Calu3 (cell line): Measurements from ENCODE around the gene GJB4. TPM values are rescaled to one million over a fixed set of nuclear protein-coding genes. Genes with fewer than 3 reads are reported as not detected.

Experiments
- BruUV-seq: library from RNA; stranded (reverse); fragments of 400-500 nt; replicated peaks from 2 replicates; lab custom pipeline; 2021; lab: Mats Ljungman, UMichigan
- CTCF ChIA-PET: fragments of 300-600 bp; sonication (Branson Sonifier 250); formaldehyde crosslinking; loops from one replicate; lab custom pipeline; 2022; ENCODE audit warnings: antibody characterized with exemption; lab: Charles Lee
- DNase-seq: peaks from one replicate; pipeline ENCODE4 v3.0.0; 2022
- H3K27ac Mint-ChIP-seq: one replicate; pipeline ENCODE4 v1.8.0; 2022; ENCODE audit warnings: mixed read lengths; ENCODE audit not compliant: unreplicated experiment
- H3K27me3 Mint-ChIP-seq: one replicate; pipeline ENCODE4 v1.8.0; 2022; ENCODE audit warnings: mixed read lengths; ENCODE audit not compliant: unreplicated experiment
- H3K36me3 Mint-ChIP-seq: one replicate; pipeline ENCODE4 v1.8.0; 2022; ENCODE audit warnings: mild to moderate bottlenecking, moderate library complexity, mixed read lengths; ENCODE audit not compliant: insufficient read depth, unreplicated experiment
- H3K4me1 Mint-ChIP-seq: one replicate; pipeline ENCODE4 v1.8.0; 2022; ENCODE audit warnings: mild to moderate bottlenecking, low read depth, mixed read lengths; ENCODE audit not compliant: unreplicated experiment
- H3K4me3 Mint-ChIP-seq: one replicate; pipeline ENCODE4 v1.8.0; 2022; ENCODE audit warnings: mild to moderate bottlenecking, low read depth, moderate library complexity, mixed read lengths; ENCODE audit not compliant: unreplicated experiment
- H3K9me3 Mint-ChIP-seq: one replicate; pipeline ENCODE4 v1.8.0; 2022; ENCODE audit warnings: low read depth, mixed read lengths; ENCODE audit not compliant: unreplicated experiment
- intact Hi-C: fragments of 100-400 bp; cut with micrococcal nuclease; formaldehyde crosslinking; loops from one replicate; pipeline ENCODE4 v1.10.0; 2022; ENCODE audit not compliant: unreplicated experiment
- total RNA-seq: library from RNA; stranded (reverse); gene quantifications from 2 replicates; pipeline ENCODE4 v1.2.3, GENCODE V29; 2022
- TF ChIP-seq, protein P1 (sequence below): fragments of 200-600 bp; IDR thresholded peaks from one replicate; pipeline ENCODE4 v1.8.0; 2022; ENCODE audit warnings: antibody characterized with exemption; ENCODE audit not compliant: unreplicated experiment

The GJB4 gene
- total RNA-seq, 1 experiment from 2014 or later, result 2.5 TPM

DNA sequence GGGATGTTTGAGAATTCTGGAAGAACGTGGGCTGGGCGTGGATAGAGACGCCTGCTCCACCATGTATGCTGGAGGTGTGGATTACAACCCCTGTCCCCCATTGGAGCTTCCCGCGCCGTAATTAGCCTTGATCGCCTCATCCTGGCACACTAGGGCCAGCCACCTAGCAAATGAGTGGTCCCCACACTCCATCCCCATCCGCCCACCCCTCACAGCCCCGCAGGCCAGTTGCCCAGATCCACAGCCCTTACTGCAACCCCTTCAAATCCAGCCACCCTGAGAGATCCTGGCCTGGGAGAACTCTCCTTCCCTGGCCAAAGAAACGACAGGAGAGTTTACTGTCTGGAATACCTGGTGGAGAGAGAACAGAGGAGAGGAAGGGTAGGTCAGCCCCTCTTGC lies 32.9 kb downstream of the GJB4 start:
- BruUV-seq, result no TSS peak
- H3K36me3 Mint-ChIP-seq, result no peaks in the 10 kb centered on the region
- H3K27me3 Mint-ChIP-seq, result peaks cover 34% of the 10 kb centered on the region
- no peak overlapping the region for H3K27ac Mint-ChIP-seq
- CTCF ChIA-PET, result no interaction called here
- no peaks in the 10 kb centered on the region for H3K4me1 Mint-ChIP-seq
- TF ChIP-seq, protein P1, sequence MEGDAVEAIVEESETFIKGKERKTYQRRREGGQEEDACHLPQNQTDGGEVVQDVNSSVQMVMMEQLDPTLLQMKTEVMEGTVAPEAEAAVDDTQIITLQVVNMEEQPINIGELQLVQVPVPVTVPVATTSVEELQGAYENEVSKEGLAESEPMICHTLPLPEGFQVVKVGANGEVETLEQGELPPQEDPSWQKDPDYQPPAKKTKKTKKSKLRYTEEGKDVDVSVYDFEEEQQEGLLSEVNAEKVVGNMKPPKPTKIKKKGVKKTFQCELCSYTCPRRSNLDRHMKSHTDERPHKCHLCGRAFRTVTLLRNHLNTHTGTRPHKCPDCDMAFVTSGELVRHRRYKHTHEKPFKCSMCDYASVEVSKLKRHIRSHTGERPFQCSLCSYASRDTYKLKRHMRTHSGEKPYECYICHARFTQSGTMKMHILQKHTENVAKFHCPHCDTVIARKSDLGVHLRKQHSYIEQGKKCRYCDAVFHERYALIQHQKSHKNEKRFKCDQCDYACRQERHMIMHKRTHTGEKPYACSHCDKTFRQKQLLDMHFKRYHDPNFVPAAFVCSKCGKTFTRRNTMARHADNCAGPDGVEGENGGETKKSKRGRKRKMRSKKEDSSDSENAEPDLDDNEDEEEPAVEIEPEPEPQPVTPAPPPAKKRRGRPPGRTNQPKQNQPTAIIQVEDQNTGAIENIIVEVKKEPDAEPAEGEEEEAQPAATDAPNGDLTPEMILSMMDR, result no peak
- H3K9me3 Mint-ChIP-seq, result no peaks in the 10 kb centered on the region
- intact Hi-C loops, result no loop called here
- no peak for DNase-seq
- no peak overlapping the region for H3K4me3 Mint-ChIP-seq

DNA sequence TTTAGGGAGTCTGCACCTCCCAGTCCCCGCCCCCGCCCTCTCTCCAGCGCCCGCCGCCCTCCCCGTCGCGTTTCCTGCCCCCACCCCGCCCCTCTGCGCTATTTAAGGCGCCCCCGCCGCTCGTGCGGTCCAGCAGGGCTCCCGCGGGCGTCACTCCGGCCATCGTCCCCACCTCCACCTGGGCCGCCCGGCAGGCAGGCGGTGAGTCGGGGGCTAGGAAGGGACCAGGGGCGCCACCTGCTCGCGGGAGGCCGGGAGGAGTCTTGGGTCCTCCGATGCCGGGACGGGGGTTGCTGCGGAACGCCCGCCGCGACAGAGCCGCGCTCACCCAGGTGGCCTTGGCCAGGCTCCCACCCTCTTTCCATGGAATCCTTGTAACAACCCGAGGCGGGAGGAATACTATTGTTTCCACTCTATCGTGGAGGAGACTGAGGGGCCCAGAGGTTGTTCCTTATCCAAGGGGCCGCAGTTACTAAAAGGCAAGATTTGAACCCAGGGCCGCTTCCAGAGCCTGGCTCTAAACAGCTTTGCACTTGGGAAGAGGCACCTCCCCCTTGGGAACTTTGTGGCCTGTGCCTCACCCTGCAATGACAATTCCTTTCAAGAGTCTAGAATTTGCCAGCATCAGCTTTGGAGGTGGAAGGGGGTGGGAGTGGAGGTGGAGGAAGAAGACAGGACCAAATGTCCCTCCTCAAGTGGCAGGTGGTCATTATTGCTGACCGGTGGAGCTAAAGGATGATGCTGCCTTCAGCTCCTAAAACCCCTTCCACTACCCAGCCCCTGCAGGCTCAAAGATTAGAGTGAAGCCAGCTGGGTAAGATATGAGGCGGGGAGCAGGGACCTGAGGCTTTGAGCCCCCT lies 33.6 kb downstream of the GJB4 start, which contains the start of gene GJA4:
Gene GJA4, plus strand, starts transcription at position 132 of the 860 bp plus-strand sequence. CDS start 1,215 bp downstream, outside the sequence.
- Mint-ChIP-seq H3K27ac (no peak within 1 kb of the TSS), H3K4me1 (no peaks in the 10 kb centered on the region), H3K9me3 (no peaks in the 10 kb centered on the region), H3K36me3 (no peaks in the 10 kb centered on the region), H3K27me3 (peaks cover 41% of the 10 kb centered on the region), H3K4me3 (no peak within 1 kb of the TSS)
- no TSS peak for BruUV-seq
- no peak for DNase-seq
- TF ChIP-seq, protein P1, result no peak
- CTCF ChIA-PET, result no interaction called here
- intact Hi-C loops, result no loop called here

DNA sequence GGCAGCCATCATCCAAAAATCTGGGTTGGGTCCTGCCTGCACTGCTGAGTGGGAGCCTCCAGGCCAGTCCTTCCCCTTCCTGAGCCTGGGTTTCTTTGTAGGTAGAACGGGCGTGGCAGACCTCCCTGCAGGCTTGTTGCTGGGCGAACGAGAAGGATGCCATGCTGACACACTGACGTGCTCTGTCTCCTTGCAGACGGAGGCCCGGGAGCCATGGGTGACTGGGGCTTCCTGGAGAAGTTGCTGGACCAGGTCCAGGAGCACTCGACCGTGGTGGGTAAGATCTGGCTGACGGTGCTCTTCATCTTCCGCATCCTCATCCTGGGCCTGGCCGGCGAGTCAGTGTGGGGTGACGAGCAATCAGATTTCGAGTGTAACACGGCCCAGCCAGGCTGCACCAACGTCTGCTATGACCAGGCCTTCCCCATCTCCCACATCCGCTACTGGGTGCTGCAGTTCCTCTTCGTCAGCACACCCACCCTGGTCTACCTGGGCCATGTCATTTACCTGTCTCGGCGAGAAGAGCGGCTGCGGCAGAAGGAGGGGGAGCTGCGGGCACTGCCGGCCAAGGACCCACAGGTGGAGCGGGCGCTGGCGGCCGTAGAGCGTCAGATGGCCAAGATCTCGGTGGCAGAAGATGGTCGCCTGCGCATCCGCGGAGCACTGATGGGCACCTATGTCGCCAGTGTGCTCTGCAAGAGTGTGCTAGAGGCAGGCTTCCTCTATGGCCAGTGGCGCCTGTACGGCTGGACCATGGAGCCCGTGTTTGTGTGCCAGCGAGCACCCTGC lies 34.7 kb downstream of the GJB4 start:
- H3K36me3 Mint-ChIP-seq, result no peaks in the 10 kb centered on the region
- no peak overlapping the region for H3K27ac Mint-ChIP-seq
- TF ChIP-seq, protein P1, result no peak
- no peaks in the 10 kb centered on the region for H3K9me3 Mint-ChIP-seq
- intact Hi-C loops, result no loop called here
- CTCF ChIA-PET, result no interaction called here
- no peaks in the 10 kb centered on the region for H3K4me1 Mint-ChIP-seq
- no peak overlapping the region for H3K4me3 Mint-ChIP-seq
- no TSS peak for BruUV-seq
- DNase-seq, result no peak
- H3K27me3 Mint-ChIP-seq, result peaks cover 47% of the 10 kb centered on the region

DNA sequence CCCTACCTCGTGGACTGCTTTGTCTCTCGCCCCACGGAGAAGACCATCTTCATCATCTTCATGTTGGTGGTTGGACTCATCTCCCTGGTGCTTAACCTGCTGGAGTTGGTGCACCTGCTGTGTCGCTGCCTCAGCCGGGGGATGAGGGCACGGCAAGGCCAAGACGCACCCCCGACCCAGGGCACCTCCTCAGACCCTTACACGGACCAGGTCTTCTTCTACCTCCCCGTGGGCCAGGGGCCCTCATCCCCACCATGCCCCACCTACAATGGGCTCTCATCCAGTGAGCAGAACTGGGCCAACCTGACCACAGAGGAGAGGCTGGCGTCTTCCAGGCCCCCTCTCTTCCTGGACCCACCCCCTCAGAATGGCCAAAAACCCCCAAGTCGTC lies 35.2 kb downstream of the GJB4 start:
- H3K9me3 Mint-ChIP-seq, result no peaks in the 10 kb centered on the region
- H3K27ac Mint-ChIP-seq, result no peak overlapping the region
- H3K4me1 Mint-ChIP-seq, result no peaks in the 10 kb centered on the region
- CTCF ChIA-PET, result no interaction called here
- H3K4me3 Mint-ChIP-seq, result no peak overlapping the region
- H3K36me3 Mint-ChIP-seq, result no peaks in the 10 kb centered on the region
- H3K27me3 Mint-ChIP-seq, result peaks cover 43% of the 10 kb centered on the region
- no peak for DNase-seq
- TF ChIP-seq, protein P1, result no peak
- intact Hi-C loops, result no loop called here
- no TSS peak for BruUV-seq
